ENCODE data around the gene SSTR3.

DNA sequence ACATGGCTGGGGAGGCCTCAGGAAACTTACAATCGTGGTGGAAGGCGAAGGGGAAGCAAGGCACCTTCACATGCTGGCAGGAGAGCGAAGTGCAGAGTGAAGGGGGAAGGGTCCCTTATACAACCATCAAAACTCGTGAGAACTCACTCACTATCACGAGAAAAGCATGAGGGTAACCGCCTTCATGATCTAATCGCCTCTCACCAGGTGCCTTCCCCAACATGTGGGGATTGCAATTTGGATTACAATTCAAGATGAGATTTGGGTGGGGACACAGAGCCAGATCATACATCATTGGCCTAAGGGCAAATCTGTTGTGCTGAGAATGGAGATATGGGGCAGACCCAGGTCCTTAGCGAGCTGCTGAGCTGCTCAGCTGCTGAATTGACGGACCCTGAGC, 37.3 kb downstream of the SSTR3 start:
- no peak for TF ChIP-seq CTCF (IDR thresholded peaks at IDR 0.05)
- TF ChIP-seq EP300 (IDR thresholded peaks at IDR 0.05), result no peak
- no peak for TF ChIP-seq POLR2AphosphoS5 (IDR thresholded peaks at IDR 0.05)
- TF ChIP-seq POLR2A (IDR thresholded peaks at IDR 0.05; ENCODE audit: low read depth), result no peak
